ENCODE data around the gene PIP4P1.
A peak's percentile ranks its signal among the peaks of the same experiment; 100 is the strongest.

DNA sequence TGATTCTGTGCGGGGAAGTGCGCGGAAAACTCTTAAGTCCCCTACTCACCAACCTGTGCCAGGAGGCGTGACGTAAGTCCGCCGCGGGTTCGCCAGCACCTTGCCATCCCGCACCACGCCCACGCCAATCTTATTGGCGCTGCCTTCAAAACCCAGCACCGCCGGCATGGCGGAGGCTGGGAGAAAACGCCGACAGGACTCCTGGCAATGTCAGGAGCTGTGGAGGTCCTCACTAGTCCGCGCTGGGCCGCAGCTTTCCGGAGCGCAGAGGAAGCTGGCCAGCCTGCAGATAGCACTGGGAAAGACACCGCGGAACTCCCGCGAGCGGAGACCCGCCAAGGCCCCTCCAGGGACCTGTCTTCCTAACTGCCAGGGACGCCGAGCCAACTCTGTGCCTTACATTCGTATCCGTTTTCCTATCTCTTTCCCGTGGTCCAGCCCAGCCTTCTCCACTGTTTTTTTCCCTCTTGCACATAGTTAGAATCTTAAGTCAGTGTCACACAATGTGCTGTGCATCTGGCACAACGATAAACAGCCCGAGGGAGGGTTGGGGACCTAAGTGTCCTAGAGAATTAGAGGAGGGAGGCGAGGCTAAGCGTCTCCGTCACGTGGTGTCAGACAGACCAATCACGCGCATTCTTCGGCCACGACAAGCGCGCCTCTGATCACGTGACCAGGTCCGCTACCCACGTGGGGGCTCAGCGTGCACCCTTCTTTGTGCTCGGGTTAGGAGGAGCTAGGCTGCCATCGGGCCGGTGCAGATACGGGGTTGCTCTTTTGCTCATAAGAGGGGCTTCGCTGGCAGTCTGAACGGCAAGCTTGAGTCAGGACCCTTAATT, 6.5 kb downstream of the PIP4P1 start, which contains the start of the genes APEX1 and OSGEP:
- peak; percentile 36 for TF ChIP-seq JUND (IDR thresholded peaks at IDR 0.05; ENCODE audit: borderline replicate concordance, low read depth, low read length)
- TF ChIP-seq JUND (tag; IDR thresholded peaks at IDR 0.05; ENCODE audit: borderline replicate concordance, low read depth, low read length) = no peak; the same call in 1 of the 3 replicates
- TF ChIP-seq ZNF324 (CRISPR knock-in tag; IDR thresholded peaks at IDR 0.05) = no peak
- TF ChIP-seq, protein P1, sequence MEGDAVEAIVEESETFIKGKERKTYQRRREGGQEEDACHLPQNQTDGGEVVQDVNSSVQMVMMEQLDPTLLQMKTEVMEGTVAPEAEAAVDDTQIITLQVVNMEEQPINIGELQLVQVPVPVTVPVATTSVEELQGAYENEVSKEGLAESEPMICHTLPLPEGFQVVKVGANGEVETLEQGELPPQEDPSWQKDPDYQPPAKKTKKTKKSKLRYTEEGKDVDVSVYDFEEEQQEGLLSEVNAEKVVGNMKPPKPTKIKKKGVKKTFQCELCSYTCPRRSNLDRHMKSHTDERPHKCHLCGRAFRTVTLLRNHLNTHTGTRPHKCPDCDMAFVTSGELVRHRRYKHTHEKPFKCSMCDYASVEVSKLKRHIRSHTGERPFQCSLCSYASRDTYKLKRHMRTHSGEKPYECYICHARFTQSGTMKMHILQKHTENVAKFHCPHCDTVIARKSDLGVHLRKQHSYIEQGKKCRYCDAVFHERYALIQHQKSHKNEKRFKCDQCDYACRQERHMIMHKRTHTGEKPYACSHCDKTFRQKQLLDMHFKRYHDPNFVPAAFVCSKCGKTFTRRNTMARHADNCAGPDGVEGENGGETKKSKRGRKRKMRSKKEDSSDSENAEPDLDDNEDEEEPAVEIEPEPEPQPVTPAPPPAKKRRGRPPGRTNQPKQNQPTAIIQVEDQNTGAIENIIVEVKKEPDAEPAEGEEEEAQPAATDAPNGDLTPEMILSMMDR (IDR thresholded peaks at IDR 0.05 in 2 of 3, conservative IDR thresholded peaks at IDR 0.05 in 1 of 3; ENCODE audit: insufficient read depth in 2 of 3, low read depth in 1 of 3, low read length in 3 of 3) = peak in 1 of 3 experiments; percentile 10; a peak in 1 of 6 replicates
- peak in 2 of 3 experiments; percentile 37 to 65 for TF ChIP-seq YY1 (IDR thresholded peaks at IDR 0.05; ENCODE audit: borderline replicate concordance in 1 of 3, control insufficient read depth in 1 of 3, extremely low read depth in 1 of 3, insufficient read depth in 3 of 3, insufficient read length in 1 of 3, insufficient replicate concordance in 2 of 3, low read depth in 1 of 3, low read length in 2 of 3)
- TF ChIP-seq SAP30 (IDR thresholded peaks at IDR 0.05; ENCODE audit: borderline replicate concordance, insufficient read depth, low read depth, low read length, poor library complexity, severe bottlenecking) = peak; percentile 53
- peak; percentile 53; the same call in 1 of the 2 replicates for TF ChIP-seq GABPA (tag; conservative IDR thresholded peaks at IDR 0.05; ENCODE audit: low read depth)
- TF ChIP-seq RNF2 (IDR thresholded peaks at IDR 0.05) = peak; percentile 50; the same call in 1 of the 2 replicates
- TF ChIP-seq, protein P2, sequence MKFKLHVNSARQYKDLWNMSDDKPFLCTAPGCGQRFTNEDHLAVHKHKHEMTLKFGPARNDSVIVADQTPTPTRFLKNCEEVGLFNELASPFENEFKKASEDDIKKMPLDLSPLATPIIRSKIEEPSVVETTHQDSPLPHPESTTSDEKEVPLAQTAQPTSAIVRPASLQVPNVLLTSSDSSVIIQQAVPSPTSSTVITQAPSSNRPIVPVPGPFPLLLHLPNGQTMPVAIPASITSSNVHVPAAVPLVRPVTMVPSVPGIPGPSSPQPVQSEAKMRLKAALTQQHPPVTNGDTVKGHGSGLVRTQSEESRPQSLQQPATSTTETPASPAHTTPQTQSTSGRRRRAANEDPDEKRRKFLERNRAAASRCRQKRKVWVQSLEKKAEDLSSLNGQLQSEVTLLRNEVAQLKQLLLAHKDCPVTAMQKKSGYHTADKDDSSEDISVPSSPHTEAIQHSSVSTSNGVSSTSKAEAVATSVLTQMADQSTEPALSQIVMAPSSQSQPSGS (CRISPR knock-in tag; IDR thresholded peaks at IDR 0.05) = no peak
- TF ChIP-seq CREBBP (IDR thresholded peaks at IDR 0.05; ENCODE audit: low read depth, low read length) = no peak
- no peak for TF ChIP-seq MYBL2 (IDR thresholded peaks at IDR 0.05; ENCODE audit: low read depth)
- TF ChIP-seq MYBL2 (CRISPR knock-in tag; IDR thresholded peaks at IDR 0.05; ENCODE audit: borderline replicate concordance) = no peak
- no peak for TF ChIP-seq ZNF121 (CRISPR knock-in tag; conservative IDR thresholded peaks at IDR 0.05)
- peak; percentile 62 for TF ChIP-seq SP1 (CRISPR knock-in tag; IDR thresholded peaks at IDR 0.05)
- TF ChIP-seq CSDE1 (IDR thresholded peaks at IDR 0.05) = no peak
- TF ChIP-seq MYNN (IDR thresholded peaks at IDR 0.05) = no peak
- no peak for TF ChIP-seq MYNN (CRISPR knock-in tag; IDR thresholded peaks at IDR 0.05)
